Transverse colon (tissue), 4 donors: ENCODE data around the gene MB. TPM values are rescaled to one million over a fixed set of nuclear protein-coding genes. Genes with fewer than 3 reads are reported as not detected.

Source experiments
- DNase-seq: peaks from one replicate; pipeline ENCODE4 v3.0.0-alpha.2; 2019
- H3K27ac ChIP-seq, 4 donors: fragments of 200-600 bp; sonication (generic); 2 replicates each; pipeline ENCODE4 v1.5.1; 2016 to 2018; ENCODE audit warnings: inconsistent platforms in 4 of 4
- H3K27me3 ChIP-seq: fragments of 200-600 bp; sonication (generic); 2 replicates; pipeline ENCODE4 v1.5.1; 2017; ENCODE audit warnings: inconsistent platforms
- H3K36me3 ChIP-seq, 4 donors: fragments of 200-600 bp; sonication (generic); 2 replicates each; pipeline ENCODE4 v1.5.1; 2017 to 2019; ENCODE audit warnings: inconsistent platforms in 4 of 4
- H3K4me1 ChIP-seq, 4 donors: fragments of 200-600 bp; sonication (generic); 2 replicates each; pipeline ENCODE4 v1.5.1; 2017 to 2020; ENCODE audit warnings: inconsistent platforms in 4 of 4
- H3K4me3 ChIP-seq, 4 donors: fragments of 200-600 bp; sonication (generic); 1 replicate in 1 of 4; 2 replicates in 3 of 4; pipeline versions ENCODE4 v1.5.1 to v1.6.1; 2017 to 2019; ENCODE audit warnings: inconsistent platforms in 4 of 4
- H3K9me3 ChIP-seq, 2 donors: fragments of 200-600 bp; sonication (generic); 2 replicates each; pipeline ENCODE4 v1.5.1; 2017 to 2019; ENCODE audit warnings: inconsistent platforms in 2 of 2
- EP300 ChIP-seq: sonication (generic); formaldehyde crosslinking; IDR thresholded peaks from one replicate; pipeline ENCODE4 v1.6.1; 2017; ENCODE audit warnings: antibody characterized with exemption, low read depth
- POLR2A ChIP-seq: fragments of 450-650 bp; IDR thresholded peaks from one replicate; pipeline ENCODE4 v1.6.1; 2016; ENCODE audit warnings: antibody characterized with exemption, mild to moderate bottlenecking, moderate library complexity
- POLR2AphosphoS5 ChIP-seq, 3 donors: sonication (generic); formaldehyde crosslinking; IDR thresholded peaks; one replicate each; pipeline ENCODE4 v1.6.1; 2016; ENCODE audit warnings: antibody characterized with exemption in 3 of 3
- WGBS, 2 donors: methylation state at CpG; one replicate each; pipeline ENCODE4 v1.1.5; 2018; ENCODE audit warnings: low coverage in 1 of 2; 5-methylcytosine and 5-hydroxymethylcytosine counted together
- in situ Hi-C, 4 donors: fragments of 200-750 bp; cut with MboI; loops; one replicate each; pipeline versions ENCODE4 v1.15.0 to v1.15.1; 2017; ENCODE audit warnings: low sequenced_read_pairs in 3 of 4, low pct_ligation_motif_present in 1 of 4, low pct_unique_long_range_greater_than_20kb in 1 of 4
- intact Hi-C: fragments of 100-400 bp; cut with DNase I; formaldehyde crosslinking; loops from one replicate; pipeline ENCODE4 v1.15.1; 2023; ENCODE audit warnings: low total_unique reads
- total RNA-seq, 4 donors: library from RNA; depleted of rRNA; stranded (reverse); fragments of >200 nt; gene quantifications; one replicate each; pipeline ENCODE4 v1.1.0, GENCODE V29; 2016
- TF ChIP-seq, protein P1 (sequence below), 5 experiments: fragments of 200-600 bp in 3 of 5; fragments of 450-650 bp in 2 of 5; sonication (generic) in 3 of 5; IDR thresholded peaks; 1 replicate in 2 of 5; 2 replicates in 3 of 5; pipeline ENCODE4 v1.5.1; 2016 to 2017; ENCODE audit warnings: antibody characterized with exemption in 5 of 5, inconsistent platforms in 3 of 5, mild to moderate bottlenecking in 2 of 5, moderate library complexity in 1 of 5

Gene MB
- total RNA-seq, 4 donors from 2014 or later, result 9.0 to 37.0 (median 15.7) TPM; not detected in 1

DNA sequence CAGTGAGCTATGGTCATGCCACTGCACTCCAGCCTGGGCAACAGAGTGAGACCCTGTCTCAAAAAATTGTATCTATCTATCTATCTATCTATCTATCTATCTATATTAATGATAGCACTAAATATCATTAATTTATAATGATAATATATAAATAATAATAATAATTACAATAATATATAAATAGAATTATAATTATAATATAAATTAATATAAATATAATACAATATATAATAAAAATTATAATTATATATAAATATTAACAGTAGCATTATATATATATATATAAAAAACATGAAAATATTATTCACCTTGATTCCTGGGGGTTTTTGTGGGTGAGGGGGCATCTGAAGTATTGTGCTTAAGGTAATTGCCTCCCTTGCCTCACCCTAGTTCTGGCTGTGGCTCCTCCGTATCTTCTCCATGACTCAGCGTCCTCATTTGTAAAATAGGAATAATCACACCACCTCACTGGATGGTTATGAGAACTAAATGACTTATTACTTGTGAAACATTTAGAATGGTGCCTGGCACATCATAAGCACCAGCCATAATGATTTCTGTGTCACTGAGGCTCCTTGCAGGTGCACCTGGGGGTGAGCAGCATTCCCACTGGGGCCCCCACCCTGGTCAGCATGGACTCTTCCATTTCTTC lies 57.6 kb downstream of the MB start:
- intact Hi-C loops (no loop called here), in situ Hi-C loops (no loop called here)
- 78% methylated on average over 2 of the region's 2 CpGs for WGBS, 2 donors

DNA sequence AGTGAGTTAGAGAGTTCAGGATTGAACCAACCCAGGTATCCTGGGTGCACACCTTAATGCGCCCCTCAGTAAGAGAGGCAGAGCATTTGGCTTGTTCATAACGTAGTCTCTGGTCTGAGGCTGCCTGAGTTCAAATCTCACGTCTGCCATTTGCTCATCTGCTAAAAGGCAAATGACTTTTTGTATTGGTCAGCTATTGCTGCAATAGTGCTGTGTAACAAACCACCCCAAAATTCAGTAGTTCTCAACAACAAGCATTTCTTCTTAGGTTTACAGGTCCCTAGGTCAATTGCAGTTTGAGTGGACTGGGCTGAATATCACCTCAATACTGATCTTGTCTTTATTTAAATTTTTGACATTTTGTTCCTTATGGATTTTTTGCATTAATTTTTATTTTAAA lies 58.4 kb downstream of the MB start:
- no peak overlapping the region for H3K4me3 ChIP-seq
- H3K27ac ChIP-seq, result no peak overlapping the region
- no peak for DNase-seq
- TF ChIP-seq POLR2A (no peak), EP300 (no peak), POLR2AphosphoS5 (IDR thresholded peaks at IDR 0.05) (no peak)
- TF ChIP-seq, protein P1, sequence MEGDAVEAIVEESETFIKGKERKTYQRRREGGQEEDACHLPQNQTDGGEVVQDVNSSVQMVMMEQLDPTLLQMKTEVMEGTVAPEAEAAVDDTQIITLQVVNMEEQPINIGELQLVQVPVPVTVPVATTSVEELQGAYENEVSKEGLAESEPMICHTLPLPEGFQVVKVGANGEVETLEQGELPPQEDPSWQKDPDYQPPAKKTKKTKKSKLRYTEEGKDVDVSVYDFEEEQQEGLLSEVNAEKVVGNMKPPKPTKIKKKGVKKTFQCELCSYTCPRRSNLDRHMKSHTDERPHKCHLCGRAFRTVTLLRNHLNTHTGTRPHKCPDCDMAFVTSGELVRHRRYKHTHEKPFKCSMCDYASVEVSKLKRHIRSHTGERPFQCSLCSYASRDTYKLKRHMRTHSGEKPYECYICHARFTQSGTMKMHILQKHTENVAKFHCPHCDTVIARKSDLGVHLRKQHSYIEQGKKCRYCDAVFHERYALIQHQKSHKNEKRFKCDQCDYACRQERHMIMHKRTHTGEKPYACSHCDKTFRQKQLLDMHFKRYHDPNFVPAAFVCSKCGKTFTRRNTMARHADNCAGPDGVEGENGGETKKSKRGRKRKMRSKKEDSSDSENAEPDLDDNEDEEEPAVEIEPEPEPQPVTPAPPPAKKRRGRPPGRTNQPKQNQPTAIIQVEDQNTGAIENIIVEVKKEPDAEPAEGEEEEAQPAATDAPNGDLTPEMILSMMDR (IDR thresholded peaks at IDR 0.05), result no peak
- no peaks in the 10 kb centered on the region for H3K9me3 ChIP-seq
- intact Hi-C loops, result no loop called here
- H3K4me1 ChIP-seq, result no peaks in the 10 kb centered on the region
- 65% methylated on average over 3 of the region's 3 CpGs; no CpG with 5 or more reads in 1 of the 2 donors for WGBS, 2 donors
- in situ Hi-C loops, result no loop called here
- no peaks in the 10 kb centered on the region for H3K36me3 ChIP-seq
- H3K27me3 ChIP-seq, result no peaks in the 10 kb centered on the region

More for the DNA sequence above, 57.6 kb downstream of the MB start:
- no peaks in the 10 kb centered on the region for H3K4me1 ChIP-seq
- H3K9me3 ChIP-seq, result no peaks in the 10 kb centered on the region
- no peak overlapping the region for H3K4me3 ChIP-seq
- DNase-seq, result no peak
- no peaks in the 10 kb centered on the region for H3K36me3 ChIP-seq
- H3K27me3 ChIP-seq, result no peaks in the 10 kb centered on the region
- no peak overlapping the region for H3K27ac ChIP-seq
- TF ChIP-seq POLR2A (no peak), POLR2AphosphoS5 (IDR thresholded peaks at IDR 0.05) (no peak), EP300 (no peak)

DNA sequence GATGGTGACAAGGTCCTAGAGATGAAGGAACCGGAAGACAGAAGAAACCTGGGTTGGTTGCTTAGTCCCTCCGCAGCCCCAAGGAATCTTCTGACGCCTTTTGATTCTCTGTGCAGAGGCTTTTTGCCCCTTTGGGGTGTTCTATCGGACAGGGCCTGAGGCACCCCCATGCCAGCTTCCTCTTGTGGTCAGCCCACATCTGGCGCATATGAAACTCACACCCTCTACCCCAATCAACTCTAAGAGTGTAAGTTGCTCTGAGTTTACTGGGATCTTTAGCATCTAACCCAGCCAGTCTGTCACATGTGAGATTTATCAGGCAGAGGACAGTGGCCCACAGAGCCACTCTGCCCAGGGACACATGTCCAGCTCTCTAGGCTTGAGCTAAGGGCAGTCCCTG lies 59.1 kb downstream of the MB start:
- Histone ChIP-seq H3K4me1 (no peaks in the 10 kb centered on the region), H3K4me3 (no peak overlapping the region), H3K27me3 (no peaks in the 10 kb centered on the region), H3K27ac (no peak overlapping the region), H3K36me3 (no peaks in the 10 kb centered on the region), H3K9me3 (no peaks in the 10 kb centered on the region)
- TF ChIP-seq, protein P1 (IDR thresholded peaks at IDR 0.05), result no peak
- TF ChIP-seq POLR2AphosphoS5 (IDR thresholded peaks at IDR 0.05), result no peak
- no peak for TF ChIP-seq POLR2A
- TF ChIP-seq EP300, result no peak
- intact Hi-C loops, result no loop called here
- WGBS, 2 donors, result 74 to 75% methylated on average over 4 to 5 of the region's 5 CpGs
- in situ Hi-C loops, result no loop called here
- no peak for DNase-seq

Other genes with a start within 250 kb of the MB start
- 100 to 1,000 TPM in 1 of 4 donors, 10 to 100 TPM in 2, under 1 TPM in 1; 1.00 to 172 (median 42.7) TPM for gene HMOX1, start 236.2 kb downstream of the MB start, total RNA-seq
- 10 to 100 TPM; 11.6 to 26.6 (median 13.3) TPM for gene MCM5, start 217.2 kb downstream of the MB start, total RNA-seq
- gene RASD2, start 76.5 kb downstream of the MB start, total RNA-seq, result 10 to 100 TPM in 3 of 4 donors, 1 to 10 TPM in 1; 8.5 to 19.7 (median 13.9) TPM
- gene APOL6, start 31.1 kb upstream of the MB start, total RNA-seq, result 10 to 100 TPM in 3 of 4 donors, 1 to 10 TPM in 1; 4.6 to 39.7 (median 27.5) TPM
- not detected for gene APOL5, start 100.5 kb upstream of the MB start, total RNA-seq